Nephron (organoid): ENCODE data around the gene ENDOV.

ENCODE experiments used
- H3K27ac Mint-ChIP-seq, 3 experiments: 2 replicates each; pipeline ENCODE4 v1.8.0; 2020; ENCODE audit warnings: mixed read lengths in 3 of 3, mild to moderate bottlenecking in 2 of 3, moderate library complexity in 1 of 3
- H3K27me3 Mint-ChIP-seq: 2 replicates; pipeline ENCODE4 v1.8.0; 2021; ENCODE audit warnings: low read depth, mild to moderate bottlenecking, moderate library complexity, mixed read lengths
- H3K36me3 Mint-ChIP-seq: 2 replicates; pipeline ENCODE4 v1.8.0; 2020; ENCODE audit warnings: low read depth, mixed read lengths
- H3K4me1 Mint-ChIP-seq: 2 replicates; pipeline ENCODE4 v1.8.0; 2020; ENCODE audit warnings: mixed read lengths
- H3K4me3 Mint-ChIP-seq, 3 experiments: 2 replicates each; pipeline ENCODE4 v1.8.0; 2020; ENCODE audit warnings: mild to moderate bottlenecking in 3 of 3, mixed read lengths in 3 of 3, moderate library complexity in 2 of 3
- H3K9me3 Mint-ChIP-seq: 2 replicates; pipeline ENCODE4 v1.8.0; 2020; ENCODE audit warnings: mixed read lengths
- CTCF ChIP-seq, 3 experiments: fragments of 200-600 bp; sonication (generic); IDR thresholded peaks; one replicate each; pipeline ENCODE4 v1.5.0; 2021; ENCODE audit warnings: antibody characterized with exemption in 3 of 3; ENCODE audit not compliant: unreplicated experiment in 3 of 3

The ENDOV gene

GRCh38 chr17:80388601-80389000 is 26.4 kb upstream of the ENDOV start:
- Mint-ChIP-seq H3K4me3 (no peak overlapping the region), H3K4me1 (peaks cover 39% of the 10 kb centered on the region), H3K27ac (peak overlapping the region; percentile 72 to 76 (median 74)), H3K36me3 (peaks cover 41% of the 10 kb centered on the region), H3K9me3 (no peaks in the 10 kb centered on the region), H3K27me3 (no peaks in the 10 kb centered on the region)
- TF ChIP-seq CTCF (IDR thresholded peaks at IDR 0.05; ENCODE audit: unreplicated experiment in 3 of 3) = no peak

GRCh38 chr17:80389011-80389995 is 25.7 kb upstream of the ENDOV start:
- no peak for TF ChIP-seq CTCF (IDR thresholded peaks at IDR 0.05; ENCODE audit: unreplicated experiment in 3 of 3)
- no peaks in the 10 kb centered on the region for H3K9me3 Mint-ChIP-seq
- H3K36me3 Mint-ChIP-seq = peaks cover 35% of the 10 kb centered on the region
- H3K4me1 Mint-ChIP-seq = peaks cover 39% of the 10 kb centered on the region
- peak overlapping the region in 1 of 3 experiments; percentile 23 for H3K4me3 Mint-ChIP-seq
- H3K27me3 Mint-ChIP-seq = no peaks in the 10 kb centered on the region
- H3K27ac Mint-ChIP-seq = peak overlapping the region; percentile 72 to 76 (median 74)

- Mint-ChIP-seq H3K27ac (peak overlapping the region; percentile 68 to 86 (median 71)), H3K4me1 (peaks cover 63% of the 10 kb centered on the region), H3K9me3 (no peaks in the 10 kb centered on the region), H3K27me3 (peaks cover 8% of the 10 kb centered on the region), H3K4me3 (peak overlapping the region in 1 of 3 experiments; percentile 30), H3K36me3 (peaks cover 29% of the 10 kb centered on the region)
- no peak for TF ChIP-seq CTCF (IDR thresholded peaks at IDR 0.05; ENCODE audit: unreplicated experiment in 3 of 3)
Observed at GRCh38 chr17:80393241-80393890, 21.6 kb upstream of the ENDOV start.

- no peak for TF ChIP-seq CTCF (IDR thresholded peaks at IDR 0.05; ENCODE audit: unreplicated experiment in 3 of 3)
- H3K27ac Mint-ChIP-seq = peak overlapping the region in 2 of 3 experiments; percentile 71 to 86
- no peak overlapping the region for H3K4me3 Mint-ChIP-seq
- H3K9me3 Mint-ChIP-seq = no peaks in the 10 kb centered on the region
- peaks cover 58% of the 10 kb centered on the region for H3K4me1 Mint-ChIP-seq
- peaks cover 23% of the 10 kb centered on the region for H3K36me3 Mint-ChIP-seq
- H3K27me3 Mint-ChIP-seq = peaks cover 8% of the 10 kb centered on the region
Observed at GRCh38 chr17:80393961-80394360, 21.0 kb upstream of the ENDOV start.

GRCh38 chr17:80394629-80395216 is 20.2 kb upstream of the ENDOV start:
- Mint-ChIP-seq H3K4me1 (peaks cover 51% of the 10 kb centered on the region), H3K36me3 (peaks cover 17% of the 10 kb centered on the region), H3K27ac (peak overlapping the region; percentile 7 to 49 (median 32)), H3K4me3 (peak overlapping the region in 1 of 3 experiments; percentile 63), H3K27me3 (peaks cover 8% of the 10 kb centered on the region), H3K9me3 (no peaks in the 10 kb centered on the region)
- no peak for TF ChIP-seq CTCF (IDR thresholded peaks at IDR 0.05; ENCODE audit: unreplicated experiment in 3 of 3)
